HG03196 (cell line): ENCODE measurements around the gene CFAP206.

ENCODE experiments used
- ATAC-seq: cut with Tn5 transposase; IDR thresholded peaks from one replicate; pipeline ENCODE4 v1.9.1; 2021; ENCODE audit not compliant: unreplicated experiment

CFAP206 gene, protein sequence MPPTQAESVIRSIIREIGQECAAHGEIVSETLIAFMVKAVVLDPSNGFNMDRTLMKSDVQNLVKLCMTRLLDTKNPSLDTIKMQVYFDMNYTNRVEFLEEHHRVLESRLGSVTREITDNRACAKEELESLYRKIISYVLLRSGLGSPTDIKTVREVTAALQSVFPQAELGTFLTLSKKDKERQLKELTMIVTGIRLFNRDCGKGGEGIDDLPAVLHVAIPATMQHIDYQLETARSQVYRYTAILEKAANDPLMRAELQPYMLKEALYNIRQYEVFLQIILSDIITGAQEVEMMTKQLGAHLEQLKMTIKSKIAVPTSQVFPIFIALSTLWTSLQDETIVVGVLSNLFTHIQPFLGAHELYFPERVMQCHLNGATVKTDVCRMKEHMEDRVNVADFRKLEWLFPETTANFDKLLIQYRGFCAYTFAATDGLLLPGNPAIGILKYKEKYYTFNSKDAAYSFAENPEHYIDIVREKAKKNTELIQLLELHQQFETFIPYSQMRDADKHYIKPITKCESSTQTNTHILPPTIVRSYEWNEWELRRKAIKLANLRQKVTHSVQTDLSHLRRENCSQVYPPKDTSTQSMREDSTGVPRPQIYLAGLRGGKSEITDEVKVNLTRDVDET

DNA sequence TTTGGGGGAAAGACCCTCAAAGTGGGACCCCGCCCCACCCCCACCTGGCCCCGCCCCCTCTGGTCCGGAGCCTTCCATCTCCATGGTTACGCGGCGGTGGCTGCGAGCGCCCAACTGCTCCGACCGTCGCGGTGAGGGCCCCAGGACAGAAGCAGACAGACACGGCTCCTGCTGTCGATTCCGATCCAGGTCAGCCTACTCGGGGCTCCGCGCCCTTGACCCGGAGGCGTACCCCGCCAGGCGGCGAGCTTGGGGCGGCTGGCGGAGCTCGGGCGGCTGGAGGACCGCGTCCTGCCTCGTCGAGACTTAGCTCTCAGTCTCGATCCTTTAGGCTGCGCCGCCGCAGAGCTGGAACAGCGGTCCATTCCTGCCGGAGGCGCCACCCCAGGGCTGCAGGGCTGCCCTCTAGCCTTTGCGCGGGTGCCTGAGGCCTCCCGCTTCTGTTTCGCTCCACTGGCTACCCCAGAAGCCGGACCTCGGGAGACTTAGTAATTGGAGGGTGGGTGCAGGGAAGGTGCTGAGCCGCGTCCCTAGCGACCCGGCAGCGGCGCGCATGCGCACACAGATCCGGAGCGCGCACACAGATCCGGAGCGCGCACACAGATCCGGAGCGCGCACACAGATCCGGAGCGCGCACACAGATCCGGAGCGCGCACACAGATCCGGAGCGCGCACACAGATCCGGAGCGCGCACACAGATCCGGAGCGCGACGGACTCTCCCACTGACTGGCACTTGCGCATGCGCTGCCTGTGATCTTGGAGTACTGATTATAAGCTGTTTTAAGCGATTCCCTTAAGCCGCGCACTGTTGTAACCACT is at the start of gene CFAP206:
CFAP206 (plus strand) TSS at position 72 of the 820 bp plus-strand sequence. CDS start 1,868 bp downstream, outside the sequence.
- peak; percentile 83 for ATAC-seq

DNA sequence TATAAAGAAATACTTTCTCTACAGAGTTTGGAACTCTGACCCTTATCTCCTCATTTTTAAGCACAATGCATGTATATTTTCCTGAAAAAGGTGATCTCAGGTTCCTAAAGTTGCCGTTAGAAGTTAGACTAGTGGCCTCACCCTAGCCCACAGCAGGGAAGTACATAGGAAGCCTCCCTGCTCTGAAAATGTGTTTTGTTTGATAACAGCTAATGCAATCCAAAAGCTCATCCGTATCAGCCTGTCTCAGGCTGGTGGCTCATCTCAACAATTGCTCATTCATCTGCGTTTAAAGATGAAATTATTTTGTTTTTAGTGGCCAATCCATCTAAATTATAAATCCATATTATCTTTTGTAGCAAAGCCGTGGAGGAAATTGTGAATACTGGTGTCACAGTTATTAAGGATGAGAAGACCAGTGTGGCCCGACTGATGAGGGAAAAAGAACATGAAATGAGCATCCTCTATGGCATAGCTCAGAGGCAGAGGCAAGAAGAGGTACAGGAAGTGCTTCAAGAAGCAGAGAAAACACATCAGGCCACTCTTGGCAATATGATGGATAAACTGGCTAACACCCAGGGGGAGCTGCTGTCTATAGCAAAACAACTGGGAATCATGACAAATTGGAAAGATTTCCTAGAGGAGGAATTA is 43.0 kb upstream of the CFAP206 start:
- ATAC-seq = no peak

DNA sequence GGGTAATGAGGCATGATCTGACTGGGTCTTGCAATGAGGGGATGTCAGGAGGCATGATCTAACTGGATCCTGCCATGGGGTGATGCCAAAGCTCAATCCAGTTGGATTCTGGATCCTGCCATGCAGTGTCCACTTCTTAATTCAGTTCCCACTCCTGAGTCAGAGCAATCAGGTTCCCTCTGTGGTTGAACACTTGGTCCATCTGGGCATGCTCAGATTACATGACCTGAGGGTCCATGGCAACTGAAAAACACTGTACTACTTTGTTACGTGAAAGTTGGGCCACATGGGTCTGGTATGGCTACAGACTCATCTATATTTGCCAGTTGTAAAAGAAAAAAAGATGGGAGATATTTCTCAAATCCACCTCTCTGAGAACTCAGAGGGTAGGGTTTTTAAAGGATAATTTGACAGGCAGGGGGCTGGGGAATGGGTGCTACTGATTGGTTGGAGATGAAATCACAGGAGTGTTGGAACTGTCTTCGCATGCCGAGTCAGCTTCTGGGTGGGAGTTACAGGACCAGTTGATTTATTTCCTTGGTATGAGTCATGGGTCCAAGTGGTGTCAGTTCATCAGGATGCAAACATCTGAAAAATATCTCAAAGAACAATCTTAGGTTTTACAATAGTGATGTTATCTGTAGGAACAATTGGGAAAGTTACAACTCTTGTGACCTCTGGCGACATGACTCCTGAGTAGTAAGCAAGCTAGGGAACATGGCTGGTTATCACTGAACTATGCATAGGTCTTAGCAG is 41.5 kb upstream of the CFAP206 start:
- ATAC-seq = no peak

- no peak for ATAC-seq
Measured at GRCh38 chr6:87366899-87367298, 40.9 kb upstream of the CFAP206 start.

DNA sequence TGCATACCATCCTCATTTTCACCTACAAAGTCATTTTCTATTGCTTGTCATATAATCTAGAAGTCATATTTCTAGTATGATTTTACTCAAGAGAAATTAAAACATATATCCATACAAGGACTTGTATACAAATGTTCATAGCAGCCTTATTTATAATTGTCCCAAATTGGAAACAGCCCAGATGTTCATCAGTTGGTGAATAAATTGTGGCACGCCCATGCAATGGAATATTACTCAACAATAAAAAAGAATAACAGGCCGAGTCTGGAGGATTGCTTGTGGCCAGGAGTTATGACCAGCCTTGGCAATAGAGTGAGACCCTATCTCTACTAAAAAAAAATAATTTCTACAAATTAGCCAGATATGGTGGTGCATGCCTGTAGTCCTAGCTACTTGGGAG is 34.4 kb upstream of the CFAP206 start:
- ATAC-seq = no peak

DNA sequence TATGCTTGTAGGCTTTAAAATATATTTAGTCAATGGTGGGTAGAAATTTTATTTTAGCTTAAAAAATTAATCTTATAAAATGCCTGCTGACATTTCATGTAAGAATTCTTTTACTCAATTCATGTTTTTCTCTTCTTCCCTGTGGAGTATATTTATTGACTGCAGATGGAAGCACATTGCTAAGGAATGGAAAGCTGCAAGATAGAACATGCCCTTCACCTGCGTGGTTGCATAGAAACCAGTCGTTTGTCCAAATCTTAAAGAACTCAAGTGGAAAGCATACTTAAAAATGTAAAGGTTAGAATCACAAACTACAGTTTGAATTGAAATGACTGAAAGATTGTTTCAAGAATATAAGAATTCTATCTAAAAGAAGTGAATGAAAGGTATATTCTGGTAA is 32.5 kb upstream of the CFAP206 start:
- ATAC-seq = no peak

DNA sequence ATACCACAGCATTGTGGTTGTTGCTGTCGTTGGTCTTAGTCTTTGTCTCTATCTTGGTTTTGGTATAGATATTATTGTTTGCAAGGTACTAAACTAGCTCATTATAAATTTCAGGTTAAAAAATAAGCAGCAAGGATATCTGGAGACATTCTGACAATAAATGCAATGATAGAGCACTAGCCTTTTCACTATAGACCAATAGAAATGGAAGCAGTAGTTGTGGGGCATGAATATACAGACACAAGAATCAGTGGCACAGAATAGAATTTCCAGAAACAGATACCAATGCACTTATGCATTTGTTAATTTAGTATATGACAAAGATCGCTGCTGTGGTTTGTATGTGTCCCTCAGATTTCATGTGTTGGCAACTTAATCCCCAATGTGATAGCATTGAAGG is 31.1 kb upstream of the CFAP206 start:
- no peak for ATAC-seq

GRCh38 chr6:87378947-87379346 is 28.8 kb upstream of the CFAP206 start:
- ATAC-seq = no peak

- ATAC-seq = no peak
Measured at GRCh38 chr6:87382861-87383260, 24.9 kb upstream of the CFAP206 start.

DNA sequence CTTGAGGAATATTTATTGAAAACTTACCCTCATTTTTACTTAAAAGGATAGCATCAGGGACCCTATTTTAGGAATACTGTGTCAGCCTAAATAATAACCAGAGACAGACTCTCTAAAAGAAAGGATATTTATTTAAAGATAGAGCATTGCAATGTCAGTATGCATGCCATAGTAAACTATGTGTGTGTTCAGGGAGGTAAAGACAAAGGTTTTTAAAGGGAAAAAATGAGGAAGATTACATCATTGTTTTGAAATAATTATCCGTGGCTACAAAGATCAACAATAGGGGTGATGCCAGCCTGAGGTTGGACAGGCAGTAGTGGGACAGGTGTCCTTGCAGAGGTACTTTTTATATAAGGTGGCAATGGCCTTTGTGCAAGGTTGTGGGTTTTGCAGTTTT is 23.7 kb upstream of the CFAP206 start:
- no peak for ATAC-seq

GRCh38 chr6:87384449-87384848 is 23.3 kb upstream of the CFAP206 start:
- ATAC-seq = no peak

DNA sequence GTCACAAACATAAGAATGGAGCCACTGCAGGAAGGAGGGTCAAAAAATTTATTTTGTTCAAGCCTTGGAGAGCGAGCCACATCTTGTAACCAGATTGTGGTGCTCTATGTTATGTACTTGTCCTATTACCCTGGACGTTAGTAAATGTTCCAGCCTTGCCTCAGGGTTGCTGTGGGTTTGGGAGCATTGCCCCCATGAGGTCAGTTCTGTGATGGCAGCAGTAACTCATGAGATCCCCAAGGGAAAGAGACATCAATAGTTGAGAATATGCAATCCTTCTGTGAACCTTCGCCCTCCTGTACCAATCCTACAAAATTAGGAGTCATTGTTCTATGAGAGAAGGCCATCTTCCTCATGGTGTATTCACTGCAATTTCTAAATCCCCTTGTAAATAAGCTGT is 16.4 kb upstream of the CFAP206 start:
- ATAC-seq = no peak

- ATAC-seq = peak; percentile 78
Measured at GRCh38 chr6:87393026-87393622, 14.6 kb upstream of the CFAP206 start.

- ATAC-seq = no peak
Measured at GRCh38 chr6:87395431-87395830, 12.3 kb upstream of the CFAP206 start.

- no peak for ATAC-seq
Measured at GRCh38 chr6:87396595-87397392, 11.0 kb upstream of the CFAP206 start.

DNA sequence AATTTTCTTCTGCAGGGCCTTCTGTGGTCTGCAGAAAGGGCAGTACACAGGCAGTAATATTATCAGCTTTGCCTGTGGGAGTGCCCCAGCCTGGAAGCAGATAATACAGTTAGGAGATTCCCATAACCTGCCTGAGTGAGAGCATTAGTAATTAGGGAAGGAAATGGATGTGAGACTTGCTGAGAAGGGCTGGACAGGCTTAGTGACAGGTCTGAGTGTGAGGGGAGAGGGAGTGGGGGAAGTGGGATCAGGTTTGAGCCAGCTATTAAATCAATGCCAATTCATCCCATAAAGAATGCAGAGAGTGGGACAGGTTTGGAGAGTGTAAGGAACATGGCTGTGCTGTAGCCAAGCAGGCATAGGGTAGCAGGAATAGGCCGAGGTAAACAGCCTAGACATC is 10.1 kb upstream of the CFAP206 start:
- ATAC-seq = no peak

DNA sequence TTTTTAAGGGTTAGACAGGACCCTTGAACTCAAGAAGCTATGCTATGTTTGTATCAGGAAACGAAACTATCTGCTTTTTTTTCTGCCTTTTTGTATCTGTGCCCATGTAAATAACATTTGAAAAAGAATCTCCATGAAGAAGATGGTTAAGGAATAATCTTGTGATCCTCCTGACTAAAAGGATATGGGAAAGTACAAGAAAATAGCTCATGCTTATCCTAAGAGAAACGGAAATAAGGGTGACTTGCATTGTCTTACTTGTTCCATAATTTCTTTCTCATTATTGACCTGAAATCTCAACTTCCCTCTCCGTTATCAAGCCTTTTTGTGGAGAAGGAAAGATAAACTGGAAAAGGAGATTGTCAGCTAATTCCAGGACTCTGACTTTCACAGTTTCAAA is 5.9 kb upstream of the CFAP206 start:
- no peak for ATAC-seq

DNA sequence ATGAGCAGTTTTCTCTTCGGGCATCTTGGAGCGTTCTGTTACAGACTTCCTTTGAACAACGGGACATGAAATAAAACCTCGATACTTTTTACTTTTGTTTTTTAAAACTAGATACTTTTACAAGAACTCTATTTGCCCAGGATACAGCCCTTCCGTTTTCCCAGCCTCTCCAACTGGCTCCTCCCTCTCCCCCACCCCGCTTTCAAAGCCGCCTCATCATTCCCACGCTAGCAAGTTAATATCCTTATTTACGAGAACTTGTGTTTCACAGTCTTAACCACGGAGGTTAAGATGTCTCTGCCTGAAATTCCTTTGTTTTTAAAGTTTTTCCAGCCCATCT is 241 bp upstream of the CFAP206 start:
- ATAC-seq = peak; percentile 19

DNA sequence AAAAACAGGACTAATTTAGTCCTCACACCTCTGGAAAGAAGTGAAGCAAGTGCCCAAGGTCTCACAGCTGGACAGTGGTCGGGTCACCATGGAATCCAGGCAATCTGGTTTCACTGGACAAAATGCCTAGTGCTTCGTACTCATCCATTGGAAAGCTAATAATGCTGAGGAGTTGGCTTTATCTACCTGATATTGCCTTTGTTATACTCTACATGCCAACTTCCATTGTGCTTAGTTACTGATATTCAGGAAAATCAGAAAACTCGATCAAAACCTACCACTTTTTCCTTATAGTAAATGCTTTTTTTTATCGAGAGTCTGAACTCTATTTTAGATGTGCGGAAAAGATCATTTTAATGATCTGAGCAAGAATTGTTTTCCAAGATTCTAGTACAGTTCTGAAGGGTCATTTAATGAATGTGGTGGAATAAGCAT is 966 bp downstream of the CFAP206 start:
- no peak for ATAC-seq
